H1 (cell line): Measurements from ENCODE around the gene WDR7. TPM values are rescaled to one million over a fixed set of nuclear protein-coding genes. Genes with fewer than 3 reads are reported as not detected.

Experiments used
- CTCF ChIA-PET: fragments of 300-600 bp; sonication (Branson Sonifier 250); formaldehyde crosslinking; loops from one replicate; lab custom pipeline; 2021; ENCODE audit not compliant: partially characterized antibody; lab: Charles Lee
- POLR2A ChIA-PET: fragments of 300-600 bp; sonication (Branson Sonifier 250); formaldehyde crosslinking; loops from one replicate; lab custom pipeline; 2021; ENCODE audit warnings: inconsistent platforms; ENCODE audit not compliant: partially characterized antibody; lab: Charles Lee
- DNase-seq, 2 experiments: peaks; one replicate each; pipeline versions ENCODE4 v3.0.0 to v3.0.0-alpha.2; 2010 to 2022; ENCODE audit warnings: low spot score in 2 of 2, low read depth in 1 of 2, mixed read lengths in 1 of 2
- FAIRE-seq: peaks from 2 replicates; lab custom pipeline; 2011; peaks lifted over from hg19 to GRCh38; lab: Jason Lieb, UNC
- H2AFZ ChIP-seq: 2 replicates; pipeline ENCODE4 v1.8.1; 2012; ENCODE audit warnings: low read length, inconsistent platforms
- H2AK5ac ChIP-seq: 2 replicates; pipeline ENCODE4 v1.6.1; 2013; ENCODE audit warnings: low read depth, low read length
- H2BK120ac ChIP-seq: replicated peaks from 2 replicates; pipeline ENCODE3; 2013; ENCODE audit warnings: low read depth, low read length, inconsistent platforms
- H2BK12ac ChIP-seq: 2 replicates; pipeline ENCODE4 v1.6.1; 2013; ENCODE audit warnings: low read depth, low read length
- H2BK15ac ChIP-seq: 2 replicates; pipeline ENCODE4 v1.6.1; 2013; ENCODE audit warnings: low read length
- H2BK20ac ChIP-seq: 2 replicates; pipeline ENCODE4 v1.6.1; 2013; ENCODE audit warnings: low read length
- H2BK5ac ChIP-seq: 2 replicates; pipeline ENCODE4 v1.6.1; 2013; ENCODE audit warnings: low read depth, low read length
- H3K14ac ChIP-seq: 2 replicates; pipeline ENCODE4 v1.6.1; 2013; ENCODE audit warnings: inconsistent platforms; ENCODE audit not compliant: insufficient read length
- H3K18ac ChIP-seq: 2 replicates; pipeline ENCODE4 v1.6.1; 2013; ENCODE audit warnings: low read length; ENCODE audit errors: extremely low read depth
- H3K23ac ChIP-seq: 2 replicates; pipeline ENCODE4 v1.6.1; 2013; ENCODE audit warnings: inconsistent platforms; ENCODE audit not compliant: insufficient read length
- H3K23me2 ChIP-seq: 2 replicates; pipeline ENCODE4 v1.6.1; 2013; ENCODE audit warnings: low read depth, low read length
- H3K27ac ChIP-seq: 2 replicates; pipeline ENCODE4 v1.6.1; 2011; ENCODE audit warnings: low read depth, low read length, inconsistent platforms
- H3K27me3 ChIP-seq, 4 experiments: replicated peaks in 1 of 4; 1 replicate in 1 of 4; 2 replicates in 3 of 4; pipeline versions ENCODE4 v1.6.1 to v1.8.1; 2011 to 2013; ENCODE audit warnings: low read length in 3 of 4, mild to moderate bottlenecking in 3 of 4, inconsistent platforms in 2 of 4, mixed read lengths in 2 of 4, moderate library complexity in 1 of 4; ENCODE audit not compliant: control insufficient read depth in 3 of 4, insufficient read depth in 3 of 4; ENCODE audit errors: extremely low read depth in 1 of 4
- H3K36me3 ChIP-seq, 4 experiments: 2 replicates each; pipeline versions ENCODE4 v1.6.1 to v1.8.1; 2011 to 2013; ENCODE audit warnings: mild to moderate bottlenecking in 4 of 4, low read length in 3 of 4, moderate library complexity in 2 of 4, control low read depth in 1 of 4, inconsistent platforms in 1 of 4; ENCODE audit not compliant: insufficient read depth in 4 of 4, control insufficient read depth in 2 of 4
- H3K4ac ChIP-seq: replicated peaks from 2 replicates; pipeline ENCODE3; 2013; ENCODE audit warnings: low read length, low read depth, mixed read lengths, inconsistent platforms; ENCODE audit not compliant: insufficient read length
- H3K4me1 ChIP-seq, 4 experiments: replicated peaks in 1 of 4; 1 replicate in 1 of 4; 2 replicates in 3 of 4; pipeline versions ENCODE4 v1.6.1 to v1.8.1; 2011 to 2013; ENCODE audit warnings: low read length in 3 of 4, inconsistent platforms in 2 of 4, mixed read lengths in 1 of 4; ENCODE audit not compliant: insufficient read depth in 4 of 4, control insufficient read depth in 3 of 4
- H3K4me2 ChIP-seq, 2 experiments: 2 replicates each; pipeline versions ENCODE4 v1.6.1 to v1.8.1; 2011 to 2013; ENCODE audit warnings: low read depth in 2 of 2, low read length in 2 of 2, control low read depth in 1 of 2, inconsistent platforms in 1 of 2, mild to moderate bottlenecking in 1 of 2; ENCODE audit not compliant: insufficient read depth in 1 of 2
- H3K4me3 ChIP-seq, 4 experiments: fragments of 200-600, 300-600 bp in 1 of 4; sonication (generic), shearing (Covaris generic), sonication (Bioruptor Twin) in 1 of 4; 2 replicates each; pipeline versions ENCODE4 v1.5.1 to v1.8.1; 2011 to 2016; ENCODE audit warnings: low read length in 4 of 4, low read depth in 3 of 4, control low read depth in 2 of 4, inconsistent platforms in 2 of 4, mild to moderate bottlenecking in 2 of 4, mixed read lengths in 1 of 4, moderate library complexity in 1 of 4; ENCODE audit not compliant: insufficient read depth in 2 of 4; ENCODE audit errors: extremely low read depth in 1 of 4
- H3K56ac ChIP-seq: replicated peaks from 2 replicates; pipeline ENCODE3; 2013; ENCODE audit warnings: low read depth, mild to moderate bottlenecking, mixed read lengths, low read length, inconsistent platforms; ENCODE audit not compliant: insufficient read length
- H3K79me1 ChIP-seq: 2 replicates; pipeline ENCODE4 v1.6.1; 2013; ENCODE audit warnings: low read depth, low read length, control low read depth
- H3K79me2 ChIP-seq, 2 experiments: 2 replicates each; pipeline versions ENCODE4 v1.6.1 to v1.8.1; 2012 to 2013; ENCODE audit warnings: low read length in 2 of 2, mild to moderate bottlenecking in 2 of 2, inconsistent platforms in 1 of 2; ENCODE audit not compliant: insufficient read depth in 2 of 2, control insufficient read depth in 1 of 2
- H3K9ac ChIP-seq, 4 experiments: replicated peaks in 1 of 4; 1 replicate in 1 of 4; 2 replicates in 3 of 4; pipeline versions ENCODE4 v1.6.1 to v1.8.1; 2011 to 2013; ENCODE audit warnings: low read depth in 3 of 4, low read length in 3 of 4, control low read depth in 2 of 4, mild to moderate bottlenecking in 2 of 4, moderate library complexity in 2 of 4, inconsistent platforms in 1 of 4; ENCODE audit errors: extremely low read depth in 1 of 4
- H3K9me3 ChIP-seq, 2 experiments: 2 replicates each; pipeline versions ENCODE4 v1.6.1 to v1.8.1; 2012 to 2013; ENCODE audit warnings: mild to moderate bottlenecking in 2 of 2, moderate library complexity in 2 of 2, control low read depth in 1 of 2, inconsistent platforms in 1 of 2, low read depth in 1 of 2, low read length in 1 of 2, mixed read lengths in 1 of 2; ENCODE audit not compliant: insufficient read depth in 2 of 2
- H4K20me1 ChIP-seq, 2 experiments: replicated peaks in 1 of 2; 2 replicates each; pipeline versions ENCODE3 to v1.8.1; 2011 to 2013; ENCODE audit warnings: inconsistent platforms in 2 of 2, low read length in 2 of 2, mild to moderate bottlenecking in 1 of 2; ENCODE audit not compliant: insufficient read depth in 2 of 2, control insufficient read depth in 1 of 2
- H4K5ac ChIP-seq: 2 replicates; pipeline ENCODE4 v1.6.1; 2013; ENCODE audit warnings: low read length, low read depth, mixed read lengths, inconsistent platforms; ENCODE audit not compliant: insufficient read length
- H4K8ac ChIP-seq: 2 replicates; pipeline ENCODE4 v1.8.0; 2013; ENCODE audit warnings: mild to moderate bottlenecking, moderate library complexity, low read length, inconsistent platforms; ENCODE audit not compliant: insufficient read depth; ENCODE audit errors: extremely low read depth
- H4K91ac ChIP-seq: replicated peaks from 2 replicates; pipeline ENCODE3; 2013; ENCODE audit warnings: low read length, mixed read lengths, inconsistent platforms; ENCODE audit not compliant: insufficient read length
- CBX5 ChIP-seq: fragments of 300-800, 300-1000 bp; sonication (generic); IDR thresholded peaks from 2 replicates; pipeline ENCODE4 v1.7.1; 2016; ENCODE audit warnings: antibody characterized with exemption, low read length, low read depth
- CBX8 ChIP-seq: fragments of 300-800, 300-1000 bp; sonication (generic); IDR thresholded peaks from 2 replicates; pipeline ENCODE4 v1.7.1; 2016; ENCODE audit warnings: low read depth, low read length, borderline replicate concordance
- CHD1 ChIP-seq: IDR thresholded peaks from 2 replicates; pipeline ENCODE4 v1.6.1; 2012; ENCODE audit warnings: low read depth, low read length, improper control_type of control experiment
- EGR1 ChIP-seq: IDR thresholded peaks from 2 replicates; pipeline ENCODE4 v1.6.1; 2011; ENCODE audit warnings: low read depth, low read length, borderline replicate concordance
- EP300 ChIP-seq, 2 experiments: IDR thresholded peaks; 1 replicate in 1 of 2; 2 replicates in 1 of 2; pipeline ENCODE4 v1.6.1; 2011 to 2012; ENCODE audit warnings: low read depth in 2 of 2, low read length in 2 of 2, mild to moderate bottlenecking in 2 of 2, borderline replicate concordance in 1 of 2, inconsistent platforms in 1 of 2, moderate library complexity in 1 of 2
- EZH2 ChIP-seq: fragments of 200-600 bp; sonication (generic); IDR thresholded peaks from 2 replicates; pipeline ENCODE4 v1.7.1; 2012; ENCODE audit warnings: low read depth, mild to moderate bottlenecking, moderate library complexity, low read length, inconsistent platforms; ENCODE audit not compliant: severe bottlenecking
- FOSL1 ChIP-seq: IDR thresholded peaks from 2 replicates; pipeline ENCODE4 v1.6.1; 2011; ENCODE audit warnings: mild to moderate bottlenecking, low read depth, low read length, moderate library complexity; ENCODE audit not compliant: insufficient read depth
- JUND ChIP-seq: IDR thresholded peaks from 2 replicates; pipeline ENCODE4 v1.6.1; 2011; ENCODE audit warnings: mild to moderate bottlenecking, improper control_type of control experiment, low read length
- NRF1 ChIP-seq: IDR thresholded peaks from 2 replicates; pipeline ENCODE4 v1.6.1; 2011; ENCODE audit warnings: mild to moderate bottlenecking, low read depth, low read length, improper control_type of control experiment
- SP1 ChIP-seq: IDR thresholded peaks from 2 replicates; pipeline ENCODE4 v1.6.1; 2011; ENCODE audit warnings: low read depth, low read length
- SP4 ChIP-seq: IDR thresholded peaks from 2 replicates; pipeline ENCODE4 v1.6.1; 2012; ENCODE audit warnings: low read length, inconsistent platforms
- TAF7 ChIP-seq: optimal IDR thresholded peaks from 2 replicates; pipeline ENCODE3; 2011; ENCODE audit warnings: low read depth, mild to moderate bottlenecking, inconsistent platforms, low read length, moderate library complexity, borderline replicate concordance
- WGBS, 2 experiments: shearing (Covaris generic) in 1 of 2; methylation state at CpG; one replicate each; pipeline versions ENCODE4 v1.1.6 to v1.1.7; 2013 to 2015; ENCODE audit warnings: low lambda C conversion rate in 2 of 2, mixed read lengths in 2 of 2, inconsistent platforms in 1 of 2, low coverage in 1 of 2, missing lambda C conversion rate in 1 of 2; ENCODE audit not compliant: insufficient replicate concordance in 2 of 2, insufficient coverage in 1 of 2, insufficient read length in 1 of 2; ENCODE audit errors: extremely low coverage in 1 of 2, missing lambda C conversion rate in 1 of 2; 5-methylcytosine and 5-hydroxymethylcytosine counted together
- polyA plus RNA-seq, 7 experiments: library from polyadenylated mRNA; depleted of rRNA in 3 of 7; stranded (reverse) in 5 of 7; unstranded in 2 of 7; fragments of >200 nt in 5 of 7; fragments of 200-250 nt in 2 of 7; gene quantifications; 1 replicate in 5 of 7; 2 replicates in 1 of 7; 4 replicates in 1 of 7; pipeline versions ENCODE4 v1.2.1 to v1.2.3, GENCODE V29; 2011 to 2013; ENCODE audit warnings: missing spikeins in 2 of 7, mixed read lengths in 2 of 7
- total RNA-seq: library from RNA; stranded (reverse); fragmentation: NEBNext Ultra II Directional; extraction: Animal tissue kit (Norgen Biotek cat#: 25700); gene quantifications from 2 replicates; pipeline ENCODE4 v1.2.1, GENCODE V29; 2021
- TF ChIP-seq, protein P1 (sequence below): IDR thresholded peaks from 2 replicates; pipeline ENCODE4 v1.6.1; 2012; ENCODE audit warnings: low read length, inconsistent platforms

The WDR7 gene
- total and polyA plus RNA-seq, 2 of the 8 experiments (the other 6 are each of a cell fraction or from before 2014, with no cell fraction given), result 5.5 to 15.2 TPM

DNA sequence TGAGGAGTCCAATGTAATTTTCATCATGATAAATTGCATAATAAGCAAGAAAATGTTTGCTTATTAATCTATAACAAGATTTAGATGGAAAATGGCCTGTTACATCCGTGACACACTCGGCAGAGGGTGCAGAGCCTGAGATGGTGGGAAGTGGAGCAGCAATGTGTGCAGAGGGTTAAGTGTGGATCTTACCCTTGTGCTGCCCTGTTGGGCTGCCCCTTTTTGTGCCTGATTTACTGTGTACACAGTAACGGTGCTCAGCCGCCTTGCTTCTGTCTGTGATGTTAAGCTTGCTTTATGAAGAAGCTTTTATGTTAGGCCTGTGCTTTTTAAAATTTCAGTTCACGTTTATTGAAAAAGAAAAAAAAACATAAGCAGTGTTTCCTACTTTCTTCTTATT lies 275.6 kb downstream of the WDR7 start:
- Histone ChIP-seq H3K79me2 (no peaks in the 10 kb centered on the region), H3K23ac (no peak overlapping the region), H3K79me1 (no peaks in the 10 kb centered on the region), H3K9ac (no peak overlapping the region), H3K56ac (no peak overlapping the region), H2AFZ (no peak overlapping the region), H3K9me3 (no peaks in the 10 kb centered on the region), H3K27me3 (no peaks in the 10 kb centered on the region), H4K5ac (no peak overlapping the region), H2AK5ac (no peak overlapping the region), H4K91ac (no peak overlapping the region), H2BK120ac (no peak overlapping the region), H3K4me3 (no peak overlapping the region), H2BK12ac (no peak overlapping the region), H4K20me1 (no peaks in the 10 kb centered on the region), H3K4ac (no peak overlapping the region), H3K23me2 (no peaks in the 10 kb centered on the region), H2BK15ac (no peak overlapping the region), H4K8ac (no peak overlapping the region), H3K4me1 (no peaks in the 10 kb centered on the region), H2BK20ac (no peak overlapping the region), H2BK5ac (no peak overlapping the region), H3K4me2 (no peak overlapping the region), H3K14ac (no peak overlapping the region), H3K27ac (no peak overlapping the region), H3K36me3 (no peaks in the 10 kb centered on the region), H3K18ac (no peak overlapping the region)
- 89% methylated on average over 5 of the region's 5 CpGs; no CpG with 5 or more reads in 1 of the 2 experiments for WGBS, 2 experiments
- FAIRE-seq (no peak), DNase-seq (no peak)
- CTCF ChIA-PET, result interaction anchor here (0.6 kb wide), 2 partner anchors 143 to 482 kb away, joined by 3 read pairs; no protein-coding TSS in a partner anchor
- POLR2A ChIA-PET, result interaction anchor here (0.8 kb wide), 1 partner anchor 225 kb away, joined by 3 read pairs; no protein-coding TSS in a partner anchor
- TF ChIP-seq, protein P1, sequence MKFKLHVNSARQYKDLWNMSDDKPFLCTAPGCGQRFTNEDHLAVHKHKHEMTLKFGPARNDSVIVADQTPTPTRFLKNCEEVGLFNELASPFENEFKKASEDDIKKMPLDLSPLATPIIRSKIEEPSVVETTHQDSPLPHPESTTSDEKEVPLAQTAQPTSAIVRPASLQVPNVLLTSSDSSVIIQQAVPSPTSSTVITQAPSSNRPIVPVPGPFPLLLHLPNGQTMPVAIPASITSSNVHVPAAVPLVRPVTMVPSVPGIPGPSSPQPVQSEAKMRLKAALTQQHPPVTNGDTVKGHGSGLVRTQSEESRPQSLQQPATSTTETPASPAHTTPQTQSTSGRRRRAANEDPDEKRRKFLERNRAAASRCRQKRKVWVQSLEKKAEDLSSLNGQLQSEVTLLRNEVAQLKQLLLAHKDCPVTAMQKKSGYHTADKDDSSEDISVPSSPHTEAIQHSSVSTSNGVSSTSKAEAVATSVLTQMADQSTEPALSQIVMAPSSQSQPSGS, result no peak
- TF ChIP-seq SP4 (no peak), CHD1 (no peak), CBX5 (no peak), EP300 (IDR thresholded peaks at IDR 0.05; ENCODE audit: borderline replicate concordance in 1 of 2, low read depth in 2 of 2, low read length in 2 of 2) (no peak), CBX8 (no peak), EZH2 (no peak), TAF7 (no peak), SP1 (no peak), EGR1 (no peak), JUND (no peak), FOSL1 (no peak), NRF1 (no peak)
